HEK293 (cell line): ENCODE results near the gene SLC39A11.

ENCODE experiments used
- CTCF ChIA-PET: fragments of 350-600 bp; formaldehyde crosslinking; extraction: SDS; loops from one replicate; lab custom pipeline; 2021; ENCODE audit warnings: antibody characterized with exemption; lab: Yijun Ruan, JAX
- POLR2A ChIA-PET: fragments of 300-600 bp; formaldehyde crosslinking; extraction: SDS; loops from one replicate; lab custom pipeline; 2020; ENCODE audit warnings: antibody characterized with exemption, inconsistent platforms; lab: Yijun Ruan, JAX
- H3K27ac ChIP-seq: fragments of 200-500 bp; sonication (Bioruptor generic); 2 replicates; pipeline ENCODE4 v1.5.1; 2014; ENCODE audit warnings: low read depth, low read length, control low read depth, inconsistent platforms; ENCODE audit errors: extremely low read depth
- H3K36me3 ChIP-seq, 2 experiments: fragments of 200-500 bp in 1 of 2; sonication (Bioruptor generic) in 1 of 2; 1 replicate in 1 of 2; 2 replicates in 1 of 2; pipeline ENCODE4 v1.5.1; 2014 to 2017; ENCODE audit warnings: inconsistent platforms in 2 of 2, low read length in 2 of 2; ENCODE audit not compliant: control insufficient read depth in 2 of 2, insufficient read depth in 1 of 2
- H3K4me1 ChIP-seq: fragments of 200-500 bp; sonication (Bioruptor generic); 2 replicates; pipeline ENCODE4 v1.5.1; 2014; ENCODE audit warnings: mild to moderate bottlenecking, low read length, inconsistent platforms; ENCODE audit not compliant: control insufficient read depth, insufficient read depth
- H3K4me3 ChIP-seq: 2 replicates; pipeline ENCODE4 v1.5.1; 2011; ENCODE audit warnings: low read depth, mild to moderate bottlenecking, control low read depth, low read length, moderate library complexity
- H3K9me3 ChIP-seq: fragments of 200-500 bp; sonication (Bioruptor generic); 2 replicates; pipeline ENCODE4 v1.5.1; 2014; ENCODE audit warnings: low read depth, low read length, inconsistent platforms; ENCODE audit not compliant: control insufficient read depth, insufficient read depth
- EGR2 ChIP-seq: fragments of 450-650 bp; formaldehyde crosslinking; IDR thresholded peaks from 2 replicates; pipeline ENCODE4 v1.5.1; 2016; ENCODE audit warnings: low read depth, missing biosample characterization, missing genetic modification characterization
- HOXC10 ChIP-seq: sonication (generic); formaldehyde crosslinking; IDR thresholded peaks from 2 replicates; pipeline ENCODE4 v1.8.1; 2023; ENCODE audit warnings: mild to moderate bottlenecking, missing genetic modification reagents
- KLF8 ChIP-seq: fragments of 450-650 bp; formaldehyde crosslinking; IDR thresholded peaks from 2 replicates; pipeline ENCODE4 v1.5.1; 2016; ENCODE audit warnings: missing biosample characterization, missing genetic modification characterization
- PRDM2 ChIP-seq: fragments of 450-650 bp; formaldehyde crosslinking; IDR thresholded peaks from 2 replicates; pipeline ENCODE4 v1.5.1; 2016; ENCODE audit warnings: missing biosample characterization, missing genetic modification characterization, borderline replicate concordance
- PRDM4 ChIP-seq: fragments of 450-650 bp; formaldehyde crosslinking; IDR thresholded peaks from 2 replicates; pipeline ENCODE4 v1.5.1; 2017; ENCODE audit warnings: missing biosample characterization, missing genetic modification characterization
- RBAK ChIP-seq: fragments of 450-650 bp; formaldehyde crosslinking; IDR thresholded peaks from 2 replicates; pipeline ENCODE4 v1.5.1; 2016; ENCODE audit warnings: missing biosample characterization, missing genetic modification characterization
- ZNF157 ChIP-seq: fragments of 450-650 bp; formaldehyde crosslinking; IDR thresholded peaks from 2 replicates; pipeline ENCODE4 v1.5.1; 2016; ENCODE audit warnings: missing biosample characterization, missing genetic modification characterization
- ZNF211 ChIP-seq: fragments of 450-650 bp; formaldehyde crosslinking; IDR thresholded peaks from 2 replicates; pipeline ENCODE4 v1.5.1; 2016; ENCODE audit warnings: low read depth, missing biosample characterization, missing genetic modification characterization
- ZNF626 ChIP-seq: fragments of 450-650 bp; sonication (Bioruptor Pico); formaldehyde crosslinking; IDR thresholded peaks from 2 replicates; pipeline ENCODE4 v1.5.1; 2018; ENCODE audit warnings: missing biosample characterization, missing genetic modification characterization, inconsistent platforms
- ZNF692 ChIP-seq: fragments of 450-650 bp; formaldehyde crosslinking; IDR thresholded peaks from 2 replicates; pipeline ENCODE4 v1.5.1; 2016; ENCODE audit warnings: missing biosample characterization, missing genetic modification characterization
- ZNF843 ChIP-seq: fragments of 450-650 bp; formaldehyde crosslinking; IDR thresholded peaks from 2 replicates; pipeline ENCODE4 v1.5.1; 2016; ENCODE audit warnings: missing biosample characterization, missing genetic modification characterization
- ZSCAN23 ChIP-seq: fragments of 450-650 bp; formaldehyde crosslinking; IDR thresholded peaks from 2 replicates; pipeline ENCODE4 v1.5.1; 2016; ENCODE audit warnings: missing biosample characterization, missing genetic modification characterization

The SLC39A11 gene

GRCh38 chr17:72646176-72646575 is 446.3 kb downstream of the SLC39A11 start:
- POLR2A ChIA-PET: no interaction called here
- CTCF ChIA-PET: interaction anchor here (0.6 to 1.4 kb wide), 2 partner anchors 14 to 89 kb away, joined by 3 read pairs; no protein-coding TSS in a partner anchor
- no peaks in the 10 kb centered on the region for H3K4me1 ChIP-seq
- H3K36me3 ChIP-seq: no peaks in the 10 kb centered on the region
- no peak overlapping the region for H3K4me3 ChIP-seq
- no peaks in the 10 kb centered on the region for H3K9me3 ChIP-seq
- H3K27ac ChIP-seq: no peak overlapping the region
- TF ChIP-seq PRDM4 (tag by site-specific recombination): no peak
- TF ChIP-seq RBAK (tag by site-specific recombination): no peak
- no peak for TF ChIP-seq ZNF211 (tag by site-specific recombination)
- TF ChIP-seq HOXC10 (CRISPR knock-in tag): no peak
- no peak for TF ChIP-seq ZNF692
- no peak for TF ChIP-seq PRDM2 (tag by site-specific recombination)
- no peak for TF ChIP-seq ZNF626 (tag by site-specific recombination)
- no peak for TF ChIP-seq KLF8
- TF ChIP-seq ZNF843 (tag by site-specific recombination): no peak
- no peak for TF ChIP-seq ZSCAN23 (tag by site-specific recombination)

GRCh38 chr17:72644492-72644891 is 448.0 kb downstream of the SLC39A11 start:
- TF ChIP-seq EGR2: 0 out of 2 replicates have a peak, but pooled peaks have one; percentile 24
- no peak for TF ChIP-seq ZNF157 (tag by site-specific recombination)
- CTCF ChIA-PET: interaction anchor here (0.6 to 1.9 kb wide), 3 partner anchors 27 to 588 kb away, joined by 3 to 9 read pairs (median 6); a partner anchor contains a TSS
- POLR2A ChIA-PET: no interaction called here
- H3K36me3 ChIP-seq: no peaks in the 10 kb centered on the region
- no peaks in the 10 kb centered on the region for H3K9me3 ChIP-seq
- H3K27ac ChIP-seq: no peak overlapping the region
- no peak overlapping the region for H3K4me3 ChIP-seq
- H3K4me1 ChIP-seq: no peaks in the 10 kb centered on the region
